Measurements from ENCODE around the gene RLN1. TPM values are rescaled to one million over a fixed set of nuclear protein-coding genes. Genes with fewer than 3 reads are reported as not detected.
A peak's percentile ranks its signal among the peaks of the same experiment; 100 is the strongest.
"Not testable (repeated sequence)": the region's sequence is repeated elsewhere in the genome, so short reads cannot be mapped to it uniquely, and the experiment has no call there.

Gene RLN1
- total RNA-seq, 1 experiment from 2014 or later, result 0.87 TPM

GRCh38 chr9:5326187-5326586 is 13.5 kb downstream of the RLN1 start:
- ATAC-seq (peak; percentile 10; the same call in 1 of the 2 replicates), DNase-seq (ENCODE audit: low spot score) (no peak)
- Mint-ChIP-seq H3K36me3 (peaks cover 27% of the 10 kb centered on the region), H3K4me3 (peak overlapping the region; percentile 5; the same call in 1 of the 2 replicates), H3K4me1 (peaks cover 17% of the 10 kb centered on the region), H3K27me3 (ENCODE audit: low read depth) (no peaks in the 10 kb centered on the region), H3K9me3 (peaks cover 25% of the 10 kb centered on the region), H3K27ac (no peak overlapping the region)
- no peak for TF ChIP-seq NFATC4 (CRISPR knock-in tag; IDR thresholded peaks at IDR 0.05)
- TF ChIP-seq SMAD3 (CRISPR knock-in tag; IDR thresholded peaks at IDR 0.05; ENCODE audit: borderline replicate concordance), result no peak
- TF ChIP-seq IRF1 (CRISPR knock-in tag; IDR thresholded peaks at IDR 0.05), result no peak
- TF ChIP-seq ZNF423 (CRISPR knock-in tag; IDR thresholded peaks at IDR 0.05), result no peak
- TF ChIP-seq EMX1 (CRISPR knock-in tag; IDR thresholded peaks at IDR 0.05), result no peak
- no peak for TF ChIP-seq ZNF671 (CRISPR knock-in tag; IDR thresholded peaks at IDR 0.05)
- no peak for TF ChIP-seq ZNF396 (CRISPR knock-in tag; IDR thresholded peaks at IDR 0.05; ENCODE audit: borderline replicate concordance)
- no peak for TF ChIP-seq ATF3 (CRISPR knock-in tag; conservative IDR thresholded peaks at IDR 0.05)
- no peak for TF ChIP-seq CDX4 (CRISPR knock-in tag; IDR thresholded peaks at IDR 0.05; ENCODE audit: borderline replicate concordance)
- no peak for TF ChIP-seq IRF2 (CRISPR knock-in tag; IDR thresholded peaks at IDR 0.05; ENCODE audit: borderline replicate concordance, low read depth)
- TF ChIP-seq ERG (CRISPR knock-in tag; IDR thresholded peaks at IDR 0.05), result no peak
- TF ChIP-seq CREM (CRISPR knock-in tag; IDR thresholded peaks at IDR 0.05), result no peak
- ChIA-PET CTCF (interaction anchor here (1.4 kb wide), 1 partner anchor 100 kb away, joined by 3 read pairs; no protein-coding TSS in a partner anchor), POLR2A (interaction anchor here (1.0 kb wide), 1 partner anchor 14 kb away, joined by 3 read pairs; the partner anchor contains the start of gene RLN1)

- H3K4me1 Mint-ChIP-seq; H3K27me3 Mint-ChIP-seq (ENCODE audit: low read depth); H3K36me3 Mint-ChIP-seq; H3K9me3 Mint-ChIP-seq; POLR2A ChIA-PET; H3K27ac Mint-ChIP-seq; H3K4me3 Mint-ChIP-seq; DNase-seq (ENCODE audit: low spot score): not testable (repeated sequence)
- CTCF ChIA-PET, result interaction anchor here (0.6 to 2.7 kb wide), 14 partner anchors 11 to 135 kb away, joined by 3 to 14 read pairs (median 4); partner anchors contain the start of genes CD274 and RLN2
- peak; percentile 82 for ATAC-seq
Measured at GRCh38 chr9:5321601-5322000, 18.1 kb downstream of the RLN1 start.

- Mint-ChIP-seq H3K27me3 (ENCODE audit: low read depth) (no peaks in the 10 kb centered on the region), H3K4me1 (no peaks in the 10 kb centered on the region), H3K27ac (no peak overlapping the region), H3K9me3 (peaks cover 11% of the 10 kb centered on the region), H3K36me3 (peaks cover 5% of the 10 kb centered on the region), H3K4me3 (no peak overlapping the region)
- ATAC-seq (no peak), DNase-seq (ENCODE audit: low spot score) (no peak)
- POLR2A ChIA-PET, result no interaction called here
- CTCF ChIA-PET, result interaction anchor here (0.6 to 2.7 kb wide), 15 partner anchors 10 to 676 kb away, joined by 3 to 14 read pairs (median 4); partner anchors contain the start of genes CD274 and RLN2
- TF ChIP-seq ARID4B (CRISPR knock-in tag; IDR thresholded peaks at IDR 0.05; ENCODE audit: borderline replicate concordance) (no peak), NFYB (CRISPR knock-in tag; conservative IDR thresholded peaks at IDR 0.05; ENCODE audit: low read depth) (no peak), RELA (CRISPR knock-in tag; IDR thresholded peaks at IDR 0.05; ENCODE audit: borderline replicate concordance) (no peak), CDX4 (CRISPR knock-in tag; IDR thresholded peaks at IDR 0.05; ENCODE audit: borderline replicate concordance) (no peak), ZNF423 (CRISPR knock-in tag; IDR thresholded peaks at IDR 0.05) (no peak), TCF7 (CRISPR knock-in tag; IDR thresholded peaks at IDR 0.05; ENCODE audit: low read depth) (no peak), E2F1 (CRISPR knock-in tag; IDR thresholded peaks at IDR 0.05) (no peak), MXD4 (CRISPR knock-in tag; IDR thresholded peaks at IDR 0.05; ENCODE audit: borderline replicate concordance) (no peak), FOXP4 (CRISPR knock-in tag; IDR thresholded peaks at IDR 0.05) (no peak), ZMAT4 (CRISPR knock-in tag; IDR thresholded peaks at IDR 0.05) (no peak)
Measured at GRCh38 chr9:5321058-5321457, 18.6 kb downstream of the RLN1 start.

Measured in WTC11 (cell line).